ENCODE data around the gene EEF1AKMT3.

Gene EEF1AKMT3

DNA sequence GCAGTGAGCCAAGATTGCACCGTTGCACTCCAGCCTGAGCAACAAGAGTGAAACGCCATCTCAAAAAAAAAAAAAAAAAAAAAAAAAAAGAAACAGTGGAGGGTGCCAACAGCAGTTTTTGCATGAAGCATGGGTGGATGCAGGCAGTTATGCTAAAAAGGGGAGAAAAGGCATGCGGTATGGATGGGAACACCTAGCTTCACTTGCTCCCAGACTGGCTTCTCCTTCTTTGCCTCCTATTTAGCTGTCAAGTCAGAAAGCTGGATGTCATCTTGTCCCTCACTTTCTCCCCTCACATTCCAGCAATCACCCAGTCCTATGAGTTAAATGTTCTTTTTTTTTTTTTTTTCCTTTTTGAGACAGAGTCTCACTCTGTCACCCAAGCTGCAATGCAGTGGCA lies 2.6 kb downstream of the EEF1AKMT3 start:
- H3K27ac ChIP-seq (ENCODE audit: low read depth in 2 of 2, low read length in 2 of 2), result no peak overlapping the region
- H3K36me3 ChIP-seq (ENCODE audit: control insufficient read depth in 2 of 2, insufficient read depth in 2 of 2, low read length in 2 of 2), result peaks cover 0 to 2% of the 10 kb centered on the region in 2 donors
- H3K27me3 ChIP-seq (ENCODE audit: control insufficient read depth in 2 of 2, insufficient read depth in 2 of 2, low read length in 2 of 2), result no peaks in the 10 kb centered on the region
- no peaks in the 10 kb centered on the region for H3K9me3 ChIP-seq (ENCODE audit: control insufficient read depth in 2 of 2, low read length in 2 of 2)
- H3K9ac ChIP-seq (ENCODE audit: low read depth in 1 of 2, low read length in 2 of 2), result no peak overlapping the region
- H3K4me1 ChIP-seq (ENCODE audit: control insufficient read depth in 2 of 2, insufficient read depth in 2 of 2, low read length in 2 of 2), result peaks cover 13 to 14% of the 10 kb centered on the region in 2 donors
- H3K4me3 ChIP-seq (ENCODE audit: low read length in 2 of 2), result no peak overlapping the region

DNA sequence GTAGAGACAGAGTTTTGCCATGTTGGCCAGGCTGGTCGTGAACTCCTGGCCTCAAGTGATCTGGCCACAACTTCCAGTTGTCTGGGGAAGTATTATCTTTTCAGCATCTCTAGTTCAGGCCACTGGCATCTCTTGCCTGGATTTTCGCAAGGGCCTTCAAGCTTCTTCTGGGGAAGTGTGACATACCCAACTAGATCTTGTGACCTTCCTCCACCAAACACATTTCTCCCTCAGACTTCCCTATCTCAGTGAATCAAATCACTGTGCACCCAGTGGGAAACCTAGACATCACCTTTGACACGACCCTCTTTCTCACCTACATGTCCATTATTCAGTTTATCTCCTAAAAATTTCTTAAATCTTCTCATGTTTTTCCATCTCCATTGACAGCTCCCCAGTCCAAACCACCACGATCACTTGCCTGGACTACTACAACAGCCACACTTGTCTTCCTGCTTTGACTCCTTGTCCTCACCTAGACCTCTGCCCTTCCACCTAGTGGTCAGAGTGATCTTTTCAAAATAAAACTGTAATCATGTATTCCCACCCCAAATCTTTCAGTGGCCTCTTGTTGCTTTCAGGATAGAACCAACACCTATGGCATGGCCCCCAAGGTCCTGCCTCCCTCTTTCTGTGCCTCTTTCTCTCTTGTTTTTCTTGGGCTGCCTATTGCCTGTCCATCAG lies 3.3 kb downstream of the EEF1AKMT3 start:
- Histone ChIP-seq H3K4me1 (ENCODE audit: control insufficient read depth in 2 of 2, insufficient read depth in 2 of 2, low read length in 2 of 2) (peaks cover 13 to 14% of the 10 kb centered on the region in 2 donors), H3K27ac (ENCODE audit: low read depth in 2 of 2, low read length in 2 of 2) (no peak overlapping the region), H3K4me3 (ENCODE audit: low read length in 2 of 2) (no peak overlapping the region), H3K27me3 (ENCODE audit: control insufficient read depth in 2 of 2, insufficient read depth in 2 of 2, low read length in 2 of 2) (no peaks in the 10 kb centered on the region), H3K36me3 (ENCODE audit: control insufficient read depth in 2 of 2, insufficient read depth in 2 of 2, low read length in 2 of 2) (peaks cover 0 to 7% of the 10 kb centered on the region in 2 donors), H3K9me3 (ENCODE audit: control insufficient read depth in 2 of 2, low read length in 2 of 2) (no peaks in the 10 kb centered on the region), H3K9ac (ENCODE audit: low read depth in 1 of 2, low read length in 2 of 2) (no peak overlapping the region)

DNA sequence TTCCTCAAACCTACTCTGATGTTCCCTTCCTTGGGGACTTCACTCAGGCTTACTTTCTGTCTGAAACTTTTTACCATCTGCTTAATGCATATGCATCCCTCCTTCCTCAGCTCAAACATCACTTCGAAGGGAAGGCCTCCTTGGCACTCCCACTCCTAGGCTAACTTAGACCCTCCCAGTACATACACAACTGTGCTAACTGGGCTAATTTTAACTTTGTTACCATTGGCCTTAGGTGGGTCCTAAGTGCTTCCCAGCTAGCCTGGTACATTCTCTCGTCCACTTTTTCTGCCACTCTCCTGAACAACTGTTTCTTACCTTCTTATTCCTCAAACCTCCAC lies 3.8 kb downstream of the EEF1AKMT3 start:
- no peak overlapping the region for H3K4me3 ChIP-seq (ENCODE audit: low read length in 2 of 2)
- H3K9ac ChIP-seq (ENCODE audit: low read depth in 1 of 2, low read length in 2 of 2), result no peak overlapping the region
- H3K9me3 ChIP-seq (ENCODE audit: control insufficient read depth in 2 of 2, low read length in 2 of 2), result no peaks in the 10 kb centered on the region
- no peaks in the 10 kb centered on the region for H3K27me3 ChIP-seq (ENCODE audit: control insufficient read depth in 2 of 2, insufficient read depth in 2 of 2, low read length in 2 of 2)
- peaks cover 12 to 14% of the 10 kb centered on the region in 2 donors for H3K4me1 ChIP-seq (ENCODE audit: control insufficient read depth in 2 of 2, insufficient read depth in 2 of 2, low read length in 2 of 2)
- H3K27ac ChIP-seq (ENCODE audit: low read depth in 2 of 2, low read length in 2 of 2), result no peak overlapping the region
- peaks cover 0 to 7% of the 10 kb centered on the region in 2 donors for H3K36me3 ChIP-seq (ENCODE audit: control insufficient read depth in 2 of 2, insufficient read depth in 2 of 2, low read length in 2 of 2)

- peaks cover 4 to 9% of the 10 kb centered on the region in 2 donors for H3K4me1 ChIP-seq (ENCODE audit: control insufficient read depth in 2 of 2, insufficient read depth in 2 of 2, low read length in 2 of 2)
These were observed 5.0 kb downstream of the EEF1AKMT3 start for GRCh38 chr12:57777367-57777766.

GRCh38 chr12:57777911-57778310 lies 5.5 kb downstream of the EEF1AKMT3 start:
- peaks cover 0 to 7% of the 10 kb centered on the region in 2 donors for H3K36me3 ChIP-seq (ENCODE audit: control insufficient read depth in 2 of 2, insufficient read depth in 2 of 2, low read length in 2 of 2)

More at GRCh38 chr12:57777367-57777766, 5.0 kb downstream of the EEF1AKMT3 start:
- Histone ChIP-seq H3K9me3 (ENCODE audit: control insufficient read depth in 2 of 2, low read length in 2 of 2) (no peaks in the 10 kb centered on the region), H3K27me3 (ENCODE audit: control insufficient read depth in 2 of 2, insufficient read depth in 2 of 2, low read length in 2 of 2) (no peaks in the 10 kb centered on the region), H3K36me3 (ENCODE audit: control insufficient read depth in 2 of 2, insufficient read depth in 2 of 2, low read length in 2 of 2) (peaks cover 0 to 7% of the 10 kb centered on the region in 2 donors), H3K4me3 (ENCODE audit: low read length in 2 of 2) (no peak overlapping the region), H3K9ac (ENCODE audit: low read depth in 1 of 2, low read length in 2 of 2) (no peak overlapping the region), H3K27ac (ENCODE audit: low read depth in 2 of 2, low read length in 2 of 2) (no peak overlapping the region)

DNA sequence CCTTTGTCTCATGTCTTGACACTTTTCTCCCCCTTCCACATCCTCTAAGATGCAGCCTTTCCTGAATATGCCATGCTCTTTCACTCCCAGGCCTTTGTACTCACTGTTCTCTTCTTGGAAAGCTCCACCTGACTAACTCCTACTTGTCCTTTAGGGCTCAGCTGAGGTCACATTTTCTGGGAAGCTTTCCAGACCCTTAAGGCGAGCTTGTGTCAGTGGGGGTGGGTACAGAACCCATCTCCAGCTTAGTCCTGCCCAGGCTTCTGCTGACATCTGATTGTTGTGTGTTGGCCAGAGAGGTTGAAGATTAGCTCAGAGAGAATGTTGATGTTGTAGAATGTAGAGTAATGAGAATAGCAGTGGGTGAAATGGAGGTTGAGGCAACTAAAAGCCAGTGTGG lies 7.3 kb downstream of the EEF1AKMT3 start:
- no peak overlapping the region for H3K4me3 ChIP-seq (ENCODE audit: low read length in 2 of 2)
- H3K27me3 ChIP-seq (ENCODE audit: control insufficient read depth in 2 of 2, insufficient read depth in 2 of 2, low read length in 2 of 2), result no peaks in the 10 kb centered on the region
- H3K4me1 ChIP-seq (ENCODE audit: control insufficient read depth in 2 of 2, insufficient read depth in 2 of 2, low read length in 2 of 2), result peaks cover 9 to 11% of the 10 kb centered on the region in 2 donors
- no peak overlapping the region for H3K9ac ChIP-seq (ENCODE audit: low read depth in 1 of 2, low read length in 2 of 2)
- no peaks in the 10 kb centered on the region for H3K9me3 ChIP-seq (ENCODE audit: control insufficient read depth in 2 of 2, low read length in 2 of 2)
- H3K36me3 ChIP-seq (ENCODE audit: control insufficient read depth in 2 of 2, insufficient read depth in 2 of 2, low read length in 2 of 2), result peaks cover 0 to 7% of the 10 kb centered on the region in 2 donors
- H3K27ac ChIP-seq (ENCODE audit: low read depth in 2 of 2, low read length in 2 of 2), result no peak overlapping the region

More at GRCh38 chr12:57777911-57778310, 5.5 kb downstream of the EEF1AKMT3 start:
- Histone ChIP-seq H3K9ac (ENCODE audit: low read depth in 1 of 2, low read length in 2 of 2) (no peak overlapping the region), H3K9me3 (ENCODE audit: control insufficient read depth in 2 of 2, low read length in 2 of 2) (no peaks in the 10 kb centered on the region), H3K27ac (ENCODE audit: low read depth in 2 of 2, low read length in 2 of 2) (no peak overlapping the region), H3K4me3 (ENCODE audit: low read length in 2 of 2) (no peak overlapping the region), H3K27me3 (ENCODE audit: control insufficient read depth in 2 of 2, insufficient read depth in 2 of 2, low read length in 2 of 2) (no peaks in the 10 kb centered on the region), H3K4me1 (ENCODE audit: control insufficient read depth in 2 of 2, insufficient read depth in 2 of 2, low read length in 2 of 2) (peaks cover 1 to 7% of the 10 kb centered on the region in 2 donors)

GRCh38 chr12:57780284-57780897 lies 8.0 kb downstream of the EEF1AKMT3 start:
- Histone ChIP-seq H3K27ac (ENCODE audit: low read depth in 2 of 2, low read length in 2 of 2) (no peak overlapping the region), H3K4me1 (ENCODE audit: control insufficient read depth in 2 of 2, insufficient read depth in 2 of 2, low read length in 2 of 2) (peaks cover 9 to 11% of the 10 kb centered on the region in 2 donors), H3K9ac (ENCODE audit: low read depth in 1 of 2, low read length in 2 of 2) (no peak overlapping the region)

GRCh38 chr12:57781244-57781643 lies 8.8 kb downstream of the EEF1AKMT3 start:
- Histone ChIP-seq H3K9ac (ENCODE audit: low read depth in 1 of 2, low read length in 2 of 2) (no peak overlapping the region), H3K4me3 (ENCODE audit: low read length in 2 of 2) (no peak overlapping the region), H3K36me3 (ENCODE audit: control insufficient read depth in 2 of 2, insufficient read depth in 2 of 2, low read length in 2 of 2) (peaks cover 3 to 15% of the 10 kb centered on the region in 2 donors), H3K27me3 (ENCODE audit: control insufficient read depth in 2 of 2, insufficient read depth in 2 of 2, low read length in 2 of 2) (no peaks in the 10 kb centered on the region), H3K4me1 (ENCODE audit: control insufficient read depth in 2 of 2, insufficient read depth in 2 of 2, low read length in 2 of 2) (peaks cover 9 to 11% of the 10 kb centered on the region in 2 donors), H3K27ac (ENCODE audit: low read depth in 2 of 2, low read length in 2 of 2) (no peak overlapping the region), H3K9me3 (ENCODE audit: control insufficient read depth in 2 of 2, low read length in 2 of 2) (no peaks in the 10 kb centered on the region)

More at GRCh38 chr12:57780284-57780897, 8.0 kb downstream of the EEF1AKMT3 start:
- Histone ChIP-seq H3K36me3 (ENCODE audit: control insufficient read depth in 2 of 2, insufficient read depth in 2 of 2, low read length in 2 of 2) (peaks cover 0 to 7% of the 10 kb centered on the region in 2 donors), H3K4me3 (ENCODE audit: low read length in 2 of 2) (no peak overlapping the region), H3K27me3 (ENCODE audit: control insufficient read depth in 2 of 2, insufficient read depth in 2 of 2, low read length in 2 of 2) (no peaks in the 10 kb centered on the region), H3K9me3 (ENCODE audit: control insufficient read depth in 2 of 2, low read length in 2 of 2) (no peaks in the 10 kb centered on the region)

- peaks cover 9 to 19% of the 10 kb centered on the region in 2 donors for H3K36me3 ChIP-seq (ENCODE audit: control insufficient read depth in 2 of 2, insufficient read depth in 2 of 2, low read length in 2 of 2)
- H3K4me1 ChIP-seq (ENCODE audit: control insufficient read depth in 2 of 2, insufficient read depth in 2 of 2, low read length in 2 of 2), result peaks cover 9 to 11% of the 10 kb centered on the region in 2 donors
- H3K27me3 ChIP-seq (ENCODE audit: control insufficient read depth in 2 of 2, insufficient read depth in 2 of 2, low read length in 2 of 2), result no peaks in the 10 kb centered on the region
- no peak overlapping the region for H3K9ac ChIP-seq (ENCODE audit: low read depth in 1 of 2, low read length in 2 of 2)
- H3K27ac ChIP-seq (ENCODE audit: low read depth in 2 of 2, low read length in 2 of 2), result no peak overlapping the region
- H3K4me3 ChIP-seq (ENCODE audit: low read length in 2 of 2), result no peak overlapping the region
- no peaks in the 10 kb centered on the region for H3K9me3 ChIP-seq (ENCODE audit: control insufficient read depth in 2 of 2, low read length in 2 of 2)
These were observed 9.4 kb downstream of the EEF1AKMT3 start for GRCh38 chr12:57781801-57782200.

DNA sequence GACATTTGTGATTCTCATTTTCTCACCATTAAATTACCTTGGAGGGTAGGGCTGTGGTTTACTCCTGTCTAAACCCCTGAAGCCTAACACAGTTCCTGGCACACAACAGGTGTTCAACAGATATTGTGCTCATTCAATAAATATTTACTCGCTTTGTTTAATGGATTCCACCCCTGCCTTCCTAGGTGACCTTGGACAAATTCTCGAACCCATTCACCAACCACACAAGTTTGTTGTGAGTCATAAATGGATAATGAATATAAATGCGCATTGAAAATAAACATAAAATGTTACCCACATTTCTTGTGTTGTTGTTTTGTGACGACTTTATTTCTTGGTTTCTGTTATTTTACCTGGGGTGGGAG lies 9.8 kb downstream of the EEF1AKMT3 start:
- peaks cover 13 to 24% of the 10 kb centered on the region in 2 donors for H3K36me3 ChIP-seq (ENCODE audit: control insufficient read depth in 2 of 2, insufficient read depth in 2 of 2, low read length in 2 of 2)
- no peaks in the 10 kb centered on the region for H3K9me3 ChIP-seq (ENCODE audit: control insufficient read depth in 2 of 2, low read length in 2 of 2)
- H3K27ac ChIP-seq (ENCODE audit: low read depth in 2 of 2, low read length in 2 of 2), result no peak overlapping the region
- H3K9ac ChIP-seq (ENCODE audit: low read depth in 1 of 2, low read length in 2 of 2), result peak overlapping the region in 1 of 2 donors; percentile 76
- peaks cover 9 to 11% of the 10 kb centered on the region in 2 donors for H3K4me1 ChIP-seq (ENCODE audit: control insufficient read depth in 2 of 2, insufficient read depth in 2 of 2, low read length in 2 of 2)
- peak overlapping the region in 1 of 2 donors; percentile 99 for H3K4me3 ChIP-seq (ENCODE audit: low read length in 2 of 2)
- H3K27me3 ChIP-seq (ENCODE audit: control insufficient read depth in 2 of 2, insufficient read depth in 2 of 2, low read length in 2 of 2), result no peaks in the 10 kb centered on the region
